BJ (cell line): Measurements from ENCODE around the gene GALNT11. TPM values are rescaled to one million over a fixed set of nuclear protein-coding genes. Genes with fewer than 3 reads are reported as not detected.

ENCODE experiments used
- CTCF ChIA-PET: fragments of 350-600 bp; formaldehyde crosslinking; extraction: SDS; loops from one replicate; lab custom pipeline; 2021; ENCODE audit warnings: antibody characterized with exemption, inconsistent platforms; lab: Yijun Ruan, JAX
- POLR2A ChIA-PET: fragments of 300-600 bp; sonication (Branson Sonifier 250); formaldehyde crosslinking; extraction: SDS; loops from one replicate; lab custom pipeline; 2021; ENCODE audit warnings: antibody characterized with exemption; lab: Charles Lee
- DNase-seq: peaks from one replicate; pipeline ENCODE4 v3.0.0-alpha.2; 2011; ENCODE audit warnings: low read depth
- H3K27me3 ChIP-seq: 2 replicates; pipeline ENCODE4 v1.6.0; 2011; ENCODE audit warnings: low read length; ENCODE audit not compliant: control insufficient read depth, insufficient read depth
- H3K36me3 ChIP-seq: 2 replicates; pipeline ENCODE4 v1.5.1; 2011; ENCODE audit warnings: low read length; ENCODE audit not compliant: control insufficient read depth, insufficient read depth
- H3K4me3 ChIP-seq: 2 replicates; pipeline ENCODE4 v1.5.1; 2011; ENCODE audit warnings: low read depth, mild to moderate bottlenecking, control low read depth, low read length
- CTCF ChIP-seq: IDR thresholded peaks from 2 replicates; pipeline ENCODE4 v1.5.1; 2011; ENCODE audit warnings: low read depth, mild to moderate bottlenecking, control low read depth, inconsistent platforms, low read length, moderate library complexity; ENCODE audit not compliant: insufficient read depth
- polyA plus RNA-seq: library from polyadenylated mRNA; depleted of rRNA; stranded (reverse); fragments of >200 nt; gene quantifications from 2 replicates; pipeline ENCODE4 v1.2.3, GENCODE V29; 2011

The GALNT11 gene
- polyA plus RNA-seq, 1 experiment = 18.7 TPM

- ChIA-PET CTCF (no interaction called here), POLR2A (no interaction called here)
- TF ChIP-seq CTCF = no peak
- H3K36me3 ChIP-seq = no peaks in the 10 kb centered on the region
- DNase-seq = no peak
- H3K4me3 ChIP-seq = no peak overlapping the region
- H3K27me3 ChIP-seq = no peaks in the 10 kb centered on the region
Observed at GRCh38 chr7:152048051-152048450, 22.6 kb downstream of the GALNT11 start.

- ChIA-PET CTCF (no interaction called here), POLR2A (no interaction called here)
- TF ChIP-seq CTCF = no peak
- no peak overlapping the region for H3K4me3 ChIP-seq
- DNase-seq = no peak
- no peaks in the 10 kb centered on the region for H3K36me3 ChIP-seq
- H3K27me3 ChIP-seq = no peaks in the 10 kb centered on the region
Observed at GRCh38 chr7:152050547-152050971, 25.1 kb downstream of the GALNT11 start.

GRCh38 chr7:152051968-152052367 lies 26.5 kb downstream of the GALNT11 start:
- H3K4me3 ChIP-seq = no peak overlapping the region
- no peaks in the 10 kb centered on the region for H3K36me3 ChIP-seq
- POLR2A ChIA-PET = no interaction called here
- H3K27me3 ChIP-seq = no peaks in the 10 kb centered on the region
- DNase-seq = no peak
- CTCF ChIA-PET = no interaction called here
- TF ChIP-seq CTCF = no peak

GRCh38 chr7:152052771-152053170 lies 27.3 kb downstream of the GALNT11 start:
- H3K4me3 ChIP-seq = no peak overlapping the region
- H3K27me3 ChIP-seq = no peaks in the 10 kb centered on the region
- ChIA-PET CTCF (no interaction called here), POLR2A (no interaction called here)
- DNase-seq = no peak
- H3K36me3 ChIP-seq = no peaks in the 10 kb centered on the region
- TF ChIP-seq CTCF = no peak

GRCh38 chr7:152054367-152055230 lies 29.1 kb downstream of the GALNT11 start:
- peak; percentile 24 for DNase-seq
- no peak overlapping the region for H3K4me3 ChIP-seq
- H3K36me3 ChIP-seq = no peaks in the 10 kb centered on the region
- ChIA-PET CTCF (no interaction called here), POLR2A (no interaction called here)
- no peaks in the 10 kb centered on the region for H3K27me3 ChIP-seq
- TF ChIP-seq CTCF = no peak
